Vagina (tissue), 2 donors: Measurements from ENCODE around the gene ITPK1. TPM values are rescaled to one million over a fixed set of nuclear protein-coding genes. Genes with fewer than 3 reads are reported as not detected.

ENCODE experiments used
- DNase-seq, 2 donors: peaks; one replicate each; pipeline ENCODE4 v3.0.0-alpha.2; 2017; ENCODE audit errors: extremely low spot score in 2 of 2
- H3K27ac ChIP-seq: fragments of 200-600 bp; sonication (generic); one replicate; pipeline ENCODE4 v1.5.1; 2019
- H3K27me3 ChIP-seq: fragments of 200-600 bp; sonication (generic); one replicate; pipeline ENCODE4 v1.5.1; 2019
- H3K36me3 ChIP-seq, 2 donors: fragments of 200-600 bp; sonication (generic); one replicate each; pipeline ENCODE4 v1.5.1; 2017 to 2019
- H3K4me1 ChIP-seq: fragments of 200-600 bp; sonication (generic); one replicate; pipeline ENCODE4 v1.5.1; 2019
- H3K4me3 ChIP-seq, 2 donors: fragments of 200-600 bp; sonication (generic); 1 replicate in 1 of 2; 2 replicates in 1 of 2; pipeline ENCODE4 v1.5.1; 2016 to 2019
- H3K9me3 ChIP-seq: fragments of 200-600 bp; sonication (generic); one replicate; pipeline ENCODE4 v1.5.1; 2019
- POLR2A ChIP-seq, 2 donors: fragments of 450-650 bp; IDR thresholded peaks; one replicate each; pipeline ENCODE4 v1.6.1; 2017; ENCODE audit warnings: antibody characterized with exemption in 2 of 2, mild to moderate bottlenecking in 2 of 2, moderate library complexity in 2 of 2
- POLR2AphosphoS5 ChIP-seq, 2 donors: sonication (generic); formaldehyde crosslinking; IDR thresholded peaks; one replicate each; pipeline ENCODE4 v1.9.0; 2017; ENCODE audit warnings: antibody characterized with exemption in 2 of 2, mild to moderate bottlenecking in 2 of 2, low read depth in 1 of 2; ENCODE audit not compliant: insufficient read depth in 1 of 2
- intact Hi-C: fragments of 100-400 bp; cut with DNase I; formaldehyde crosslinking; loops from one replicate; pipeline ENCODE4 v1.15.1; 2023
- total RNA-seq: library from RNA; depleted of rRNA; stranded (reverse); fragments of >200 nt; gene quantifications from one replicate; pipeline ENCODE4 v1.2.3, GENCODE V29; 2016
- TF ChIP-seq, protein P1 (sequence below), 3 experiments: fragments of 450-650 bp in 2 of 3; fragments of 200-600 bp in 1 of 3; sonication (generic) in 1 of 3; IDR thresholded peaks; one replicate each; pipeline ENCODE4 v1.5.1; 2017 to 2019; ENCODE audit warnings: antibody characterized with exemption in 3 of 3, mild to moderate bottlenecking in 2 of 3, moderate library complexity in 2 of 3

The ITPK1 gene
- total RNA-seq, 1 donor from 2014 or later = 49.6 TPM

DNA sequence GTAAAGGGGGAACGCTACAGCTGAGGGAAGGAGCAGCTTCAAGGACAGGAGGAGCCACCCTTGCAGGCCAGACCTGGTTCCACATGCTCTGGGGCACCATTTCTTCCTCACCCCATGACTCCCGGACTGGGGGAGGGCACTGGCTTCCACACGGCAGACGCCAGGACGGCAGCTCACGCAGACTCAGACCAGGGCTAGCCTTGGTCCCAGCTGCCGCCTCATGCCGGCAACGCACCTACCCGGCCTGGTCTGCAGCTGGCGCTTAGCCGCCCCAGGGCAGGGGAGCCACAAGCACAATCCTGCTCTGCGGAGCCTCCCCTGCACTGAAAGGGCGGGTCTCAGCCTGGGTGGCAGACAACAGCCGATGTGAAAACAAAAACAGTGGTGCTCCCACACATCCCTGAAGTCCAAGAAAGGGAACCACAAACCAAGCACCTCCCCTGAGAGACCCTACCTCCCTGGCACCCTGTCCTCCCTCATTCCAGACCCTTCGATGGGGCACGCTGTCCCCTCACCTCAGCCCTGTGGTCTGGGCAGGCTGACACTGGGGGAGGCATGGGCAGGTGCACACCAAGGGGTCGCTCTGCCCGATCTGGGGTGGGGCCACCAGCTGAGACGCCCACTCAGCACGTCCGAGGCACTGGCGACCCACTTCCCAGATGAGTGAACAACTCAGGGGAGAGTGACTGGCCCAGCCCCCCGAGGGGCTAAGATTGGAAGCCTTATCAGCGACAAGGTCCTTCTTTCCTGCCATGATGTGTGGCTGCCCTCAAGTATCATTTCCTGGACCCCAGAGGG is 127.8 kb downstream of the ITPK1 start:
- Histone ChIP-seq H3K4me1 (peaks cover 41% of the 10 kb centered on the region), H3K27me3 (no peaks in the 10 kb centered on the region), H3K9me3 (no peaks in the 10 kb centered on the region), H3K27ac (peak overlapping the region; percentile 60), H3K4me3 (no peak overlapping the region), H3K36me3 (no peaks in the 10 kb centered on the region)
- DNase-seq = no peak
- TF ChIP-seq POLR2A (IDR thresholded peaks at IDR 0.05) (no peak), POLR2AphosphoS5 (IDR thresholded peaks at IDR 0.05; ENCODE audit: insufficient read depth in 1 of 2, low read depth in 1 of 2) (no peak)
- TF ChIP-seq, protein P1, sequence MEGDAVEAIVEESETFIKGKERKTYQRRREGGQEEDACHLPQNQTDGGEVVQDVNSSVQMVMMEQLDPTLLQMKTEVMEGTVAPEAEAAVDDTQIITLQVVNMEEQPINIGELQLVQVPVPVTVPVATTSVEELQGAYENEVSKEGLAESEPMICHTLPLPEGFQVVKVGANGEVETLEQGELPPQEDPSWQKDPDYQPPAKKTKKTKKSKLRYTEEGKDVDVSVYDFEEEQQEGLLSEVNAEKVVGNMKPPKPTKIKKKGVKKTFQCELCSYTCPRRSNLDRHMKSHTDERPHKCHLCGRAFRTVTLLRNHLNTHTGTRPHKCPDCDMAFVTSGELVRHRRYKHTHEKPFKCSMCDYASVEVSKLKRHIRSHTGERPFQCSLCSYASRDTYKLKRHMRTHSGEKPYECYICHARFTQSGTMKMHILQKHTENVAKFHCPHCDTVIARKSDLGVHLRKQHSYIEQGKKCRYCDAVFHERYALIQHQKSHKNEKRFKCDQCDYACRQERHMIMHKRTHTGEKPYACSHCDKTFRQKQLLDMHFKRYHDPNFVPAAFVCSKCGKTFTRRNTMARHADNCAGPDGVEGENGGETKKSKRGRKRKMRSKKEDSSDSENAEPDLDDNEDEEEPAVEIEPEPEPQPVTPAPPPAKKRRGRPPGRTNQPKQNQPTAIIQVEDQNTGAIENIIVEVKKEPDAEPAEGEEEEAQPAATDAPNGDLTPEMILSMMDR (IDR thresholded peaks at IDR 0.05) = no peak
- intact Hi-C loops = no loop called here

DNA sequence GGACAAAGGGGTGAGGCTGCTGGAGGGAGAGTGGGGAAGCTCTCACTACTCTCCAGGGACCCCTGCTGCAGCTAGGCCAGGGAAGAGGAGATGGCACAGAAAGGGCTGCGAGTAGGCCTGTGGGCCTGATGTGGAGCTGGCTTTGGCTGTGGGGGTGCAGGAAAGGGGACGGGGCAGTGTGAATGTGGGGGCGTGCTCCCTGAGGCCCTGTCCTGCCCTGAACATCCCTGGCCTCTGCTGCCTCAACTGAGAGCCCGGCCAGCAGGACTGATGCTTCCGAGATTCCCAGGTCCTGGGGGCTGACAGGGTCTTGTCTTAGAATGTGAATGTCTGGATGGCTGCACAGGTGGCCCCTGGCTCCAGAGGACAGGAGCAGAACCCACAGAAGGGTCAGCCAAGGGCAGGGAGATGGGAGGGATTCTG is 128.6 kb downstream of the ITPK1 start:
- intact Hi-C loops = no loop called here
- H3K27ac ChIP-seq = peak overlapping the region; percentile 60
- no peak for TF ChIP-seq POLR2A (IDR thresholded peaks at IDR 0.05)
- TF ChIP-seq, protein P1 (IDR thresholded peaks at IDR 0.05) = no peak
- no peak for TF ChIP-seq POLR2AphosphoS5 (IDR thresholded peaks at IDR 0.05; ENCODE audit: insufficient read depth in 1 of 2, low read depth in 1 of 2)
- H3K9me3 ChIP-seq = no peaks in the 10 kb centered on the region
- no peak overlapping the region for H3K4me3 ChIP-seq
- H3K27me3 ChIP-seq = no peaks in the 10 kb centered on the region
- peaks cover 41% of the 10 kb centered on the region for H3K4me1 ChIP-seq
- no peak for DNase-seq
- H3K36me3 ChIP-seq = no peaks in the 10 kb centered on the region

DNA sequence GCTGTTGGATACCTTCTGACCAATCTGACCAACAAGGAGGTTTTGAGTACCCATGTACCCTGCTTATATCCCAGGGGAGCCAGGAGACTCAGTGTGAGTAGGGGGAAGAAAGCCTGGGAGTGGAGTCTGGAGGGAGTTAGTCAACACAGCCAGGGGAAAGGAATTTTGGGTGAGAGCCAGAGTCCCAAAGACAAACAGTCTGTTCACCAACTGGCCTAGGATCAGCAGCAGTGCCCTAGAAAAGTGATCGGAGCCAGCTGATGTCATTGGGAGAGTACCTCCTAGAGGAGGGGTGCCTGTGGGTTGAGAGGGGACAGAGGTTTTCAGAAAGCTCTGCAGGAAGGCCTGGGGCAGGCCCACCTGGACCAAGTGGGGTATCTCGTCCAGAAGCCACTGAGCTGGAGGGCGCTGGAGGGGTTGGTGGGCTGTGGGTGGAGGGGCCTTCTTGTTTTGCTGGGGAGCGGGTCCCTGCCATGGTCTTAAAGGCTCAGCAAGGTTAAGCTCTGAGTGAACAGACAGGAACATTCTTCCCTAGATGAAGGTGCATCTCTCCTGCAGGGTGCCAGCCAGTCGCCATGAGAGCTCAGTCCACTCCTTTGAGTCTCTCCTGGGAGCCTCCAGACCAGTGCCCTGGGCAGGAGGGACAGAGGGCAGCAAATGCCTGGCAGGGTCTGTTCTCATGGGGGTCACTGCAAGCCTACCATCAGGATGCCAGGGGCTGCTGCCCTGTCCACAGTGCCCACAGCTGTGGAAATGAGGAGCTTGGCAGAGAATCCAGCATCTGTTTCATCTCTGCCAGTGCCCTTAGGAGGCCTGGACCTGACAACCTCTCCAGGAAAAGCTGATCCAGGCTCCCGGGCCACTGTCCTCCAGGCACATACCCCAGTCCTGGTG is 129.2 kb downstream of the ITPK1 start:
- H3K36me3 ChIP-seq = no peaks in the 10 kb centered on the region
- no peak overlapping the region for H3K4me3 ChIP-seq
- H3K27ac ChIP-seq = peak overlapping the region; percentile 60
- no peak for DNase-seq
- intact Hi-C loops = no loop called here
- TF ChIP-seq POLR2A (IDR thresholded peaks at IDR 0.05) = no peak
- TF ChIP-seq POLR2AphosphoS5 (IDR thresholded peaks at IDR 0.05; ENCODE audit: insufficient read depth in 1 of 2, low read depth in 1 of 2) = no peak
- TF ChIP-seq, protein P1 (IDR thresholded peaks at IDR 0.05) = no peak
- H3K4me1 ChIP-seq = peaks cover 41% of the 10 kb centered on the region
- no peaks in the 10 kb centered on the region for H3K27me3 ChIP-seq
- H3K9me3 ChIP-seq = no peaks in the 10 kb centered on the region

DNA sequence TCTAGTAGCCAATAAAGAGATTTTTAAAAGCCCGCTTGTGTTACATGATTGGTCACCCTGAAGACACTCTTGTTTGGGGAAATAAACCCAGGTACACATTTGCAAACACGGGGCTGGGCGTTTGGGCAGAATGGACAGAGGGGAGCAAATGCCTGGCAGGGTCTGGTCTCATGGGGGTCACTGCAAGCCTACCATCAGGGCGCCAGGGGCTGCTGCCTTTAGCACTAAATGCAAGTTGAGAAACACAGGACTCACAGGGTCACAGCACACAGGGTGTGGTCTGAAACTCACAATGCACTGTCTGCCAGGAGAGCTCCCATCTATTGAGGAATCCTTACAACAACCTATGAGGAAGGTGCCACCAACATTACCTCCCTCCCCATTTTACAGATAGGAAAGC is 130.2 kb downstream of the ITPK1 start:
- Histone ChIP-seq H3K36me3 (no peaks in the 10 kb centered on the region), H3K9me3 (no peaks in the 10 kb centered on the region), H3K27me3 (no peaks in the 10 kb centered on the region), H3K27ac (peak overlapping the region; percentile 60), H3K4me1 (peaks cover 41% of the 10 kb centered on the region), H3K4me3 (no peak overlapping the region)
- intact Hi-C loops = no loop called here
- DNase-seq = no peak
- TF ChIP-seq, protein P1 (IDR thresholded peaks at IDR 0.05) = no peak
- TF ChIP-seq POLR2A (IDR thresholded peaks at IDR 0.05) (no peak), POLR2AphosphoS5 (IDR thresholded peaks at IDR 0.05; ENCODE audit: insufficient read depth in 1 of 2, low read depth in 1 of 2) (no peak)
